Stomach (tissue), 9 donors: ENCODE measurements around the gene UTRN. TPM values are rescaled to one million over a fixed set of nuclear protein-coding genes. Genes with fewer than 3 reads are reported as not detected.
A peak's percentile ranks its signal among the peaks of the same experiment; 100 is the strongest.

Source experiments
- DNase-seq, 2 donors: peaks; one replicate each; pipeline versions ENCODE4 v3.0.0 to v3.0.0-alpha.2; 2013 to 2019
- H3K27ac ChIP-seq, 5 donors: fragments of 200-600 bp in 4 of 5; sonication (generic) in 4 of 5; one replicate each; pipeline ENCODE4 v1.5.1; 2013 to 2019; ENCODE audit warnings: mild to moderate bottlenecking in 1 of 5, moderate library complexity in 1 of 5
- H3K27me3 ChIP-seq, 3 donors: fragments of 200-600 bp; sonication (generic); one replicate each; pipeline ENCODE4 v1.5.1; 2017 to 2019; ENCODE audit warnings: mixed run types in 1 of 3
- H3K36me3 ChIP-seq, 4 donors: fragments of 200-600 bp; sonication (generic); 1 replicate in 3 of 4; 2 replicates in 1 of 4; pipeline ENCODE4 v1.5.1; 2016 to 2019
- H3K4me1 ChIP-seq, 4 donors: fragments of 200-600 bp; sonication (generic); one replicate each; pipeline ENCODE4 v1.5.1; 2016 to 2019
- H3K4me3 ChIP-seq, 4 donors: fragments of 200-600 bp; sonication (generic) in 3 of 4; one replicate each; pipeline ENCODE4 v1.5.1; 2016 to 2019; ENCODE audit warnings: mild to moderate bottlenecking in 1 of 4
- H3K9me3 ChIP-seq, 4 donors: fragments of 200-600 bp; sonication (generic); one replicate each; pipeline ENCODE4 v1.5.1; 2016 to 2019
- EP300 ChIP-seq: sonication (generic); formaldehyde crosslinking; IDR thresholded peaks from one replicate; pipeline ENCODE4 v1.6.1; 2017; ENCODE audit warnings: antibody characterized with exemption
- POLR2A ChIP-seq, 4 donors: fragments of 450-650 bp; IDR thresholded peaks; one replicate each; pipeline ENCODE4 v1.6.1; 2016; ENCODE audit warnings: antibody characterized with exemption in 4 of 4, control low read depth in 2 of 4, mild to moderate bottlenecking in 1 of 4, moderate library complexity in 1 of 4
- POLR2AphosphoS5 ChIP-seq, 3 donors: sonication (generic); formaldehyde crosslinking; IDR thresholded peaks; one replicate each; pipeline ENCODE4 v1.6.1; 2016; ENCODE audit warnings: antibody characterized with exemption in 3 of 3
- WGBS, 5 donors: extraction: QIAGEN DNeasy Blood & Tissue Kit in 3 of 5; methylation state at CpG; one replicate each; pipeline versions ENCODE4 v1.1.5 to v1.1.7; 2013 to 2018; 5-methylcytosine and 5-hydroxymethylcytosine counted together
- intact Hi-C: fragments of 100-400 bp; cut with DNase I; formaldehyde crosslinking; loops from one replicate; pipeline ENCODE4 v1.15.1; 2023; ENCODE audit warnings: low total_unique reads
- polyA plus RNA-seq, 3 donors: library from polyadenylated mRNA; stranded (reverse); fragments of 200-250 nt; gene quantifications; one replicate each; pipeline ENCODE4 v1.2.3, GENCODE V29; 2013
- total RNA-seq, 5 donors: library from RNA; depleted of rRNA; stranded (reverse); fragments of >200 nt; gene quantifications; one replicate each; pipeline versions ENCODE4 v1.1.0 to v1.2.3, GENCODE V29; 2014 to 2016
- TF ChIP-seq, protein P1 (sequence below), 7 experiments: fragments of 450-650 bp in 4 of 7; fragments of 200-600 bp in 3 of 7; sonication (generic) in 3 of 7; IDR thresholded peaks; one replicate each; pipeline ENCODE4 v1.5.1; 2016 to 2019; ENCODE audit warnings: antibody characterized with exemption in 7 of 7, control low read depth in 2 of 7, mild to moderate bottlenecking in 1 of 7
- donor health status: healthy with polysubstance abuse.
- donor health status: Bipolar disorder and iron deficiency.
- donor health status: healthy.

The UTRN gene
- total and polyA plus RNA-seq, 8 donors, result 5.4 to 218 (median 105) TPM

GRCh38 chr6:144331491-144331969 lies 46.4 kb downstream of the UTRN start:
- Histone ChIP-seq H3K27me3 (no peaks in the 10 kb centered on the region), H3K27ac (peak overlapping the region in 1 of 5 donors; percentile 19), H3K4me3 (no peak overlapping the region), H3K4me1 (peaks cover 22 to 88% (median 61%) of the 10 kb centered on the region in 4 donors), H3K36me3 (no peaks in the 10 kb centered on the region), H3K9me3 (no peaks in the 10 kb centered on the region)
- DNase-seq, result peak in 1 of 2 donors; percentile 50
- TF ChIP-seq EP300 (no peak), POLR2A (IDR thresholded peaks at IDR 0.05) (no peak), POLR2AphosphoS5 (IDR thresholded peaks at IDR 0.05) (no peak)
- TF ChIP-seq, protein P1, sequence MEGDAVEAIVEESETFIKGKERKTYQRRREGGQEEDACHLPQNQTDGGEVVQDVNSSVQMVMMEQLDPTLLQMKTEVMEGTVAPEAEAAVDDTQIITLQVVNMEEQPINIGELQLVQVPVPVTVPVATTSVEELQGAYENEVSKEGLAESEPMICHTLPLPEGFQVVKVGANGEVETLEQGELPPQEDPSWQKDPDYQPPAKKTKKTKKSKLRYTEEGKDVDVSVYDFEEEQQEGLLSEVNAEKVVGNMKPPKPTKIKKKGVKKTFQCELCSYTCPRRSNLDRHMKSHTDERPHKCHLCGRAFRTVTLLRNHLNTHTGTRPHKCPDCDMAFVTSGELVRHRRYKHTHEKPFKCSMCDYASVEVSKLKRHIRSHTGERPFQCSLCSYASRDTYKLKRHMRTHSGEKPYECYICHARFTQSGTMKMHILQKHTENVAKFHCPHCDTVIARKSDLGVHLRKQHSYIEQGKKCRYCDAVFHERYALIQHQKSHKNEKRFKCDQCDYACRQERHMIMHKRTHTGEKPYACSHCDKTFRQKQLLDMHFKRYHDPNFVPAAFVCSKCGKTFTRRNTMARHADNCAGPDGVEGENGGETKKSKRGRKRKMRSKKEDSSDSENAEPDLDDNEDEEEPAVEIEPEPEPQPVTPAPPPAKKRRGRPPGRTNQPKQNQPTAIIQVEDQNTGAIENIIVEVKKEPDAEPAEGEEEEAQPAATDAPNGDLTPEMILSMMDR (IDR thresholded peaks at IDR 0.05), result no peak
- WGBS, 5 donors, result 62 to 80% (median 67%) methylated on average over 8 of the region's 8 CpGs
- intact Hi-C loops, result no loop called here

DNA sequence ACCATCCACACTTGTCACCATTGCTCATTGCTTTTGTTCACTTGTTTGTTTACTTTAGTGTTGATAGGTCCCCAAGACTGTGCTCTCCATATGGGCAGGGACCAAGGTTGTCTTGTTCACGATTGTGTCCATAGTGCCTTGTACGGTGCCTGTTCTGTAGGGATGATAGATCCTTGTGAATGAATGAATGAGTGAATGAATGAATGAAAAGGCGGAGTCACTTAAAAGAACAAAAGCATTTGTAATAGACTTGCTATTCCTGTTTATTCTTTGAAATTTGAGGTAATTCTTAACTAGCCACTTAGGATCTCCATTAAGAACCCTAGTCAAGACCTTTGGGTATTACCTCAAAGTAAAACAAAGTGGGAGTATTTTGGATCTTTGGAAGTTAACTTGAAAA lies 47.0 kb downstream of the UTRN start:
- no peak overlapping the region for H3K4me3 ChIP-seq
- H3K27ac ChIP-seq, result no peak overlapping the region
- H3K27me3 ChIP-seq, result no peaks in the 10 kb centered on the region
- H3K36me3 ChIP-seq, result no peaks in the 10 kb centered on the region
- no peaks in the 10 kb centered on the region for H3K9me3 ChIP-seq
- intact Hi-C loops, result no loop called here
- DNase-seq, result no peak
- TF ChIP-seq POLR2AphosphoS5 (IDR thresholded peaks at IDR 0.05) (no peak), EP300 (no peak), POLR2A (IDR thresholded peaks at IDR 0.05) (no peak)
- TF ChIP-seq, protein P1 (IDR thresholded peaks at IDR 0.05), result no peak
- H3K4me1 ChIP-seq, result peaks cover 22 to 86% (median 63%) of the 10 kb centered on the region in 4 donors
- WGBS, 5 donors, result 91 to 97% (median 93%) methylated on average over 3 of the region's 3 CpGs

- intact Hi-C loops, result no loop called here
- no peak for TF ChIP-seq POLR2A (IDR thresholded peaks at IDR 0.05)
- no peak for TF ChIP-seq POLR2AphosphoS5 (IDR thresholded peaks at IDR 0.05)
- TF ChIP-seq, protein P1 (IDR thresholded peaks at IDR 0.05), result no peak
- no peak for TF ChIP-seq EP300
- peak in 1 of 2 donors; percentile 67 for DNase-seq
- H3K27ac ChIP-seq, result peak overlapping the region in 4 of 5 donors; percentile 15 to 52 (median 30)
- WGBS, 5 donors, result 53 to 64% (median 56%) methylated on average over 12 of the region's 12 CpGs
- no peak overlapping the region for H3K4me3 ChIP-seq
- H3K27me3 ChIP-seq, result no peaks in the 10 kb centered on the region
- peaks cover 31 to 82% (median 68%) of the 10 kb centered on the region in 4 donors for H3K4me1 ChIP-seq
- no peaks in the 10 kb centered on the region for H3K36me3 ChIP-seq
- no peaks in the 10 kb centered on the region for H3K9me3 ChIP-seq
Observed at GRCh38 chr6:144334150-144334708, 49.1 kb downstream of the UTRN start.

Other genes starting within 250 kb of the UTRN start
- gene SF3B5, start 189.8 kb upstream of the UTRN start, total RNA-seq, result 100 to 1,000 TPM in 4 of 5 donors, 10 to 100 TPM in 1; 41.3 to 196 (median 170) TPM
- gene SF3B5, start 189.8 kb upstream of the UTRN start, polyA plus RNA-seq, result 100 to 1,000 TPM; 166 to 246 (median 202) TPM
- gene STX11, start 134.8 kb upstream of the UTRN start, total RNA-seq, result 10 to 100 TPM in 2 of 5 donors, 1 to 10 TPM in 2, not detected in 1; 2.2 to 11.7 (median 6.3) TPM
- 1 to 10 TPM; 2.2 to 3.7 (median 2.6) TPM for gene STX11, start 134.8 kb upstream of the UTRN start, polyA plus RNA-seq